RWPE2 (cell line): ENCODE measurements around the gene TP53I3.
"Not testable (repeated sequence)": the region's sequence is repeated elsewhere in the genome, so short reads cannot be mapped to it uniquely, and the experiment has no call there.

Experiments used
- ATAC-seq: fragments of 200-7000 bp; cut with Tn5 transposase; 3 replicates; pipeline ENCODE4 v1.9.1; 2021; ENCODE audit warnings: low read depth
- DNase-seq: peaks from one replicate; pipeline ENCODE4 v3.0.0-alpha.2; 2020; ENCODE audit warnings: low spot score
- H3K27ac ChIP-seq: fragments of 450-650 bp; 2 replicates; pipeline ENCODE4 v1.5.1; 2017; ENCODE audit warnings: mild to moderate bottlenecking; ENCODE audit not compliant: poor library complexity, severe bottlenecking
- H3K27me3 ChIP-seq: fragments of 250-450 bp; sonication (Bioruptor Pico); 2 replicates; pipeline ENCODE4 v1.5.1; 2021; ENCODE audit warnings: mild to moderate bottlenecking, moderate library complexity; ENCODE audit not compliant: insufficient read depth, poor library complexity, severe bottlenecking
- H3K36me3 ChIP-seq: fragments of 250-450 bp; sonication (Bioruptor Pico); 2 replicates; pipeline ENCODE4 v1.5.1; 2020; ENCODE audit warnings: low read depth, mild to moderate bottlenecking, moderate library complexity
- H3K4me1 ChIP-seq: fragments of 250-450 bp; sonication (Bioruptor Pico); 2 replicates; pipeline ENCODE4 v1.5.1; 2021; ENCODE audit warnings: mild to moderate bottlenecking, moderate library complexity; ENCODE audit not compliant: insufficient read depth, poor library complexity, severe bottlenecking
- H3K4me3 ChIP-seq: fragments of 250-450 bp; sonication (Bioruptor Pico); 2 replicates; pipeline ENCODE4 v1.5.1; 2021; ENCODE audit warnings: mild to moderate bottlenecking, moderate library complexity; ENCODE audit not compliant: severe bottlenecking
- H3K9me3 ChIP-seq: fragments of 250-450 bp; sonication (Bioruptor Pico); 2 replicates; pipeline ENCODE4 v1.5.1; 2021; ENCODE audit warnings: mild to moderate bottlenecking, moderate library complexity; ENCODE audit not compliant: severe bottlenecking
- CTCF ChIP-seq: fragments of 450-650 bp; IDR thresholded peaks from one replicate; pipeline ENCODE4 v1.5.1; 2017; ENCODE audit warnings: mild to moderate bottlenecking, moderate library complexity; ENCODE audit not compliant: poor library complexity, severe bottlenecking

TP53I3 gene

GRCh38 chr2:24117902-24118301 is 33.3 kb upstream of the TP53I3 start:
- H3K27ac ChIP-seq, result peak overlapping the region; percentile 24
- no peaks in the 10 kb centered on the region for H3K27me3 ChIP-seq
- no peak overlapping the region for H3K4me3 ChIP-seq
- no peaks in the 10 kb centered on the region for H3K36me3 ChIP-seq
- DNase-seq (no peak), ATAC-seq (no peak)
- peaks cover 4% of the 10 kb centered on the region for H3K4me1 ChIP-seq
- TF ChIP-seq CTCF, result no peak
- H3K9me3 ChIP-seq, result peaks cover 6% of the 10 kb centered on the region

GRCh38 chr2:24115057-24115456 is 30.4 kb upstream of the TP53I3 start:
- Histone ChIP-seq H3K27me3 (no peaks in the 10 kb centered on the region), H3K27ac (peak overlapping the region; percentile 19), H3K4me1 (peaks cover 7% of the 10 kb centered on the region), H3K9me3 (peaks cover 6% of the 10 kb centered on the region), H3K4me3 (no peak overlapping the region), H3K36me3 (no peaks in the 10 kb centered on the region)
- DNase-seq, result no peak
- no peak for TF ChIP-seq CTCF
- ATAC-seq, result no peak; the same call in 2 of the 3 replicates

GRCh38 chr2:24111407-24111901 is 26.8 kb upstream of the TP53I3 start:
- H3K4me1 ChIP-seq, result peaks cover 18% of the 10 kb centered on the region
- no peaks in the 10 kb centered on the region for H3K36me3 ChIP-seq
- peak overlapping the region; percentile 82 for H3K27ac ChIP-seq
- TF ChIP-seq CTCF, result no peak
- H3K27me3 ChIP-seq, result no peaks in the 10 kb centered on the region
- ATAC-seq (peak; percentile 87), DNase-seq (no peak)
- H3K9me3 ChIP-seq, result peaks cover 6% of the 10 kb centered on the region
- H3K4me3 ChIP-seq, result no peak overlapping the region

GRCh38 chr2:24110660-24111303 is 26.1 kb upstream of the TP53I3 start:
- Histone ChIP-seq H3K27me3 (no peaks in the 10 kb centered on the region), H3K4me1 (peaks cover 18% of the 10 kb centered on the region), H3K4me3 (no peak overlapping the region), H3K9me3 (peaks cover 6% of the 10 kb centered on the region), H3K27ac (peak overlapping the region; percentile 82), H3K36me3 (no peaks in the 10 kb centered on the region)
- ATAC-seq (no peak), DNase-seq (no peak)
- no peak for TF ChIP-seq CTCF

- not testable (repeated sequence) for H3K9me3 ChIP-seq, H3K4me3 ChIP-seq, H3K36me3 ChIP-seq, ATAC-seq, DNase-seq, H3K27me3 ChIP-seq
- Histone ChIP-seq H3K4me1 (peaks cover 18% of the 10 kb centered on the region), H3K27ac (peak overlapping the region; percentile 82)
Observed at GRCh38 chr2:24109431-24109830, 24.8 kb upstream of the TP53I3 start.
